Endothelial cell of umbilical vein (primary cell): ENCODE results near the gene SNX22. TPM values are rescaled to one million over a fixed set of nuclear protein-coding genes. Genes with fewer than 3 reads are reported as not detected.

Experiments used
- BruUV-seq: library from RNA; stranded (reverse); fragments of 400-500 nt; replicated peaks from 2 replicates; lab custom pipeline; 2021; lab: Mats Ljungman, UMichigan
- CTCF ChIA-PET: fragments of 300-600, 350-600 bp; sonication (Branson Sonifier 250); formaldehyde crosslinking; loops from one replicate; lab custom pipeline; 2021; ENCODE audit warnings: antibody characterized with exemption, inconsistent platforms; lab: Charles Lee
- POLR2A ChIA-PET: fragments of 300-600, 350-600 bp; sonication (Branson Sonifier 250); formaldehyde crosslinking; loops from one replicate; lab custom pipeline; 2021; ENCODE audit warnings: antibody characterized with exemption, inconsistent platforms; lab: Charles Lee
- DNase-seq: peaks from one replicate; pipeline ENCODE4 v3.0.0-alpha.2; 2011; ENCODE audit warnings: low read depth, low spot score
- FAIRE-seq: peaks from 2 replicates; lab custom pipeline; 2011; peaks lifted over from hg19 to GRCh38; lab: Jason Lieb, UNC
- H2AFZ ChIP-seq: 2 replicates; pipeline ENCODE4 v1.6.0; 2012; ENCODE audit warnings: low read depth, low read length, control low read depth, inconsistent platforms
- H3K27ac ChIP-seq: 2 replicates; pipeline ENCODE4 v1.5.1; 2011; ENCODE audit warnings: low read depth, mild to moderate bottlenecking, control low read depth, low read length, moderate library complexity; ENCODE audit not compliant: insufficient read depth
- H3K27me3 ChIP-seq, 2 experiments: 2 replicates each; pipeline versions ENCODE4 v1.6.0 to v1.6.1; 2011; ENCODE audit warnings: low read length in 2 of 2, mixed read lengths in 1 of 2; ENCODE audit not compliant: control insufficient read depth in 2 of 2, insufficient read depth in 2 of 2
- H3K36me3 ChIP-seq, 2 experiments: 2 replicates in 1 of 2; 3 replicates in 1 of 2; pipeline ENCODE4 v1.5.1; 2011; ENCODE audit warnings: low read length in 2 of 2, mild to moderate bottlenecking in 1 of 2, moderate library complexity in 1 of 2; ENCODE audit not compliant: control insufficient read depth in 2 of 2, insufficient read depth in 2 of 2; ENCODE audit errors: extremely low read depth in 1 of 2
- H3K4me1 ChIP-seq: 3 replicates; pipeline ENCODE4 v1.5.1; 2011; ENCODE audit warnings: mild to moderate bottlenecking, low read length; ENCODE audit not compliant: control insufficient read depth, insufficient read depth; ENCODE audit errors: extremely low read depth
- H3K4me2 ChIP-seq: 2 replicates; pipeline ENCODE4 v1.6.1; 2011; ENCODE audit warnings: low read length, control low read depth, mixed read lengths; ENCODE audit not compliant: insufficient read depth
- H3K4me3 ChIP-seq, 3 experiments: fragments of 200-600 bp in 1 of 3; sonication (generic), shearing (Covaris generic) in 1 of 3; replicated peaks in 1 of 3; 2 replicates each; pipeline ENCODE4 v1.5.1; 2011 to 2016; ENCODE audit warnings: control low read depth in 3 of 3, low read length in 3 of 3, mild to moderate bottlenecking in 2 of 3, inconsistent platforms in 1 of 3, low read depth in 1 of 3, moderate library complexity in 1 of 3; ENCODE audit not compliant: insufficient read depth in 1 of 3
- H3K79me2 ChIP-seq: 2 replicates; pipeline ENCODE4 v1.6.0; 2012; ENCODE audit warnings: low read length, inconsistent platforms; ENCODE audit not compliant: control insufficient read depth, insufficient read depth
- H3K9ac ChIP-seq: replicated peaks from 2 replicates; pipeline ENCODE3; 2011; ENCODE audit warnings: low read length, control low read depth; ENCODE audit not compliant: insufficient read depth; ENCODE audit errors: extremely low read depth
- H3K9me1 ChIP-seq: replicated peaks from 3 replicates; pipeline ENCODE4 v1.6.0; 2011; ENCODE audit warnings: mild to moderate bottlenecking, low read length; ENCODE audit not compliant: control insufficient read depth, insufficient read depth; ENCODE audit errors: extremely low read depth
- H3K9me3 ChIP-seq: replicated peaks from 2 replicates; pipeline ENCODE4 v1.5.1; 2012; ENCODE audit warnings: low read length, inconsistent platforms; ENCODE audit not compliant: control insufficient read depth, insufficient read depth
- H4K20me1 ChIP-seq: replicated peaks from 2 replicates; pipeline ENCODE3; 2011; ENCODE audit warnings: mild to moderate bottlenecking, low read length; ENCODE audit not compliant: control insufficient read depth, insufficient read depth; ENCODE audit errors: extremely low read depth
- CTCF ChIP-seq, 2 donors: IDR thresholded peaks; 1 replicate in 1 of 2; 2 replicates in 1 of 2; pipeline ENCODE4 v1.5.1; 2011; ENCODE audit warnings: low read length in 2 of 2, mild to moderate bottlenecking in 2 of 2, moderate library complexity in 2 of 2, control low read depth in 1 of 2, inconsistent platforms in 1 of 2, low read depth in 1 of 2; ENCODE audit not compliant: insufficient read depth in 1 of 2; ENCODE audit errors: extremely low read depth in 1 of 2
- EZH2 ChIP-seq: IDR thresholded peaks from 2 replicates; pipeline ENCODE4 v1.6.1; 2012; ENCODE audit warnings: borderline replicate concordance, low read depth, mild to moderate bottlenecking, moderate library complexity, low read length, inconsistent platforms; ENCODE audit not compliant: severe bottlenecking
- FOS ChIP-seq: IDR thresholded peaks from 2 replicates; pipeline ENCODE4 v1.6.1; 2011; ENCODE audit warnings: mild to moderate bottlenecking, low read length, moderate library complexity, borderline replicate concordance; ENCODE audit not compliant: insufficient read depth
- GATA2 ChIP-seq: IDR thresholded peaks from 2 replicates; pipeline ENCODE4 v1.7.0; 2011; ENCODE audit warnings: low read depth, mild to moderate bottlenecking, moderate library complexity, mixed read lengths, low read length; ENCODE audit not compliant: insufficient read length, insufficient read depth
- JUN ChIP-seq: IDR thresholded peaks from 2 replicates; pipeline ENCODE4 v1.6.1; 2011; ENCODE audit warnings: borderline replicate concordance, low read depth; ENCODE audit not compliant: insufficient read length, insufficient read depth
- MAX ChIP-seq: IDR thresholded peaks from 2 replicates; pipeline ENCODE4 v1.6.1; 2011; ENCODE audit not compliant: insufficient read depth, insufficient read length
- MYC ChIP-seq: IDR thresholded peaks from one replicate; pipeline ENCODE4 v1.6.1; 2011; ENCODE audit warnings: mild to moderate bottlenecking, low read depth, low read length
- POLR2A ChIP-seq: IDR thresholded peaks from 2 replicates; pipeline ENCODE4 v1.6.1; 2012; ENCODE audit warnings: low read depth, mild to moderate bottlenecking, control low read depth, low read length
- POLR2AphosphoS5 ChIP-seq: IDR thresholded peaks from 2 replicates; pipeline ENCODE4 v1.6.1; 2012; ENCODE audit warnings: low read depth, mild to moderate bottlenecking, control low read depth, low read length, moderate library complexity; ENCODE audit not compliant: insufficient read depth
- dilution Hi-C: fragments of 300-500 bp; cut with MboI; formaldehyde crosslinking; loops from one replicate; pipeline ENCODE4 v1.15.0; 2019; ENCODE audit warnings: low sequenced_read_pairs; ENCODE audit not compliant: extremely low pct_ligation_motif_present
- intact Hi-C: fragments of 100-400 bp; cut with micrococcal nuclease; formaldehyde crosslinking; loops from one replicate; pipeline ENCODE4 v1.10.0; 2022
- polyA plus RNA-seq, 4 experiments: library from polyadenylated mRNA; depleted of rRNA in 3 of 4; stranded (reverse) in 3 of 4; unstranded in 1 of 4; fragments of >200 nt; gene quantifications; 2 replicates each; pipeline versions ENCODE4 v1.2.1 to v1.2.3, GENCODE V29; 2011 to 2012; ENCODE audit warnings: missing spikeins in 1 of 4
- total RNA-seq: library from RNA; stranded (reverse); gene quantifications from 2 replicates; pipeline ENCODE4 v1.2.3, GENCODE V29; 2021

Gene SNX22
- total and polyA plus RNA-seq, 2 donors (not counting 3 experiments of a cell fraction or from before 2014, with no cell fraction given): 0.14 to 0.73 TPM

- Histone ChIP-seq H3K27ac (no peak overlapping the region), H3K79me2 (no peaks in the 10 kb centered on the region), H3K4me3 (no peak overlapping the region), H3K36me3 (peaks cover 0 to 4% of the 10 kb centered on the region in 2 experiments), H3K27me3 (peaks cover 5 to 12% of the 10 kb centered on the region in 2 experiments), H3K9me3 (no peaks in the 10 kb centered on the region), H3K9me1 (no peaks in the 10 kb centered on the region), H3K9ac (no peak overlapping the region), H3K4me2 (no peak overlapping the region), H4K20me1 (no peaks in the 10 kb centered on the region), H3K4me1 (peaks cover 5% of the 10 kb centered on the region), H2AFZ (no peak overlapping the region)
- FAIRE-seq: no peak
- intact Hi-C loops (loop anchor here (5.0 kb wide), 1 partner anchor 398 kb away; no protein-coding TSS in a partner anchor), dilution Hi-C loops (no loop called here)
- ChIA-PET POLR2A (no interaction called here), CTCF (interaction anchor here (0.7 to 1.6 kb wide), 6 partner anchors 9 to 188 kb away, joined by 3 to 4 read pairs (median 4); no protein-coding TSS in a partner anchor)
- no peak for TF ChIP-seq POLR2A
- TF ChIP-seq CTCF (IDR thresholded peaks at IDR 0.05; ENCODE audit: extremely low read depth in 1 of 2, insufficient read depth in 1 of 2, low read depth in 1 of 2, low read length in 2 of 2): no peak
- no peak for TF ChIP-seq MYC
- no peak for TF ChIP-seq GATA2
- no peak for TF ChIP-seq MAX
- TF ChIP-seq FOS: no peak
- no peak for TF ChIP-seq EZH2
- no peak for TF ChIP-seq POLR2AphosphoS5
- TF ChIP-seq JUN: no peak
- BruUV-seq: no TSS peak
- no peak for DNase-seq
Observed at GRCh38 chr15:64149893-64150578, 1.5 kb upstream of the SNX22 start.
